HG02852 (cell line): ENCODE data around the gene PPM1K.
A peak's percentile ranks its signal among the peaks of the same experiment; 100 is the strongest.

ENCODE experiments used
- ATAC-seq: cut with Tn5 transposase; IDR thresholded peaks from one replicate; pipeline ENCODE4 v1.9.1; 2021; ENCODE audit warnings: mild to moderate bottlenecking, moderate library complexity; ENCODE audit not compliant: unreplicated experiment

The PPM1K gene

GRCh38 chr4:88277711-88278225 lies 6.6 kb downstream of the PPM1K start:
- no peak for ATAC-seq

GRCh38 chr4:88276952-88277710 lies 7.2 kb downstream of the PPM1K start:
- ATAC-seq: no peak

- no peak for ATAC-seq
These were observed 8.3 kb downstream of the PPM1K start for GRCh38 chr4:88275949-88276515.

- peak; percentile 68 for ATAC-seq
These were observed 8.8 kb downstream of the PPM1K start for GRCh38 chr4:88275516-88275915.

- no peak for ATAC-seq
These were observed 15.4 kb downstream of the PPM1K start for GRCh38 chr4:88268913-88269312.

- ATAC-seq: no peak
These were observed 20.0 kb downstream of the PPM1K start for GRCh38 chr4:88264336-88264735.

GRCh38 chr4:88257726-88258125 lies 26.6 kb downstream of the PPM1K start:
- ATAC-seq: no peak

GRCh38 chr4:88255111-88255510 lies 29.2 kb downstream of the PPM1K start:
- no peak for ATAC-seq

- no peak for ATAC-seq
These were observed 32.4 kb downstream of the PPM1K start for GRCh38 chr4:88251924-88252323.

GRCh38 chr4:88247148-88247547 lies 37.2 kb downstream of the PPM1K start:
- no peak for ATAC-seq

GRCh38 chr4:88246600-88246999 lies 37.8 kb downstream of the PPM1K start:
- no peak for ATAC-seq

GRCh38 chr4:88244816-88245579 lies 39.4 kb downstream of the PPM1K start:
- ATAC-seq: peak; percentile 52

- no peak for ATAC-seq
These were observed 40.3 kb downstream of the PPM1K start for GRCh38 chr4:88244056-88244455.

GRCh38 chr4:88242144-88242543 lies 42.2 kb downstream of the PPM1K start:
- ATAC-seq: no peak

- ATAC-seq: no peak
These were observed 44.1 kb downstream of the PPM1K start for GRCh38 chr4:88240297-88240714.

GRCh38 chr4:88230969-88231771 lies 53.2 kb downstream of the PPM1K start:
- no peak for ATAC-seq

GRCh38 chr4:88230461-88230891 lies 53.9 kb downstream of the PPM1K start:
- ATAC-seq: no peak

- ATAC-seq: no peak
These were observed 56.6 kb downstream of the PPM1K start for GRCh38 chr4:88227734-88228133.

GRCh38 chr4:88226143-88226542 lies 58.2 kb downstream of the PPM1K start:
- ATAC-seq: no peak

- no peak for ATAC-seq
These were observed 58.9 kb downstream of the PPM1K start for GRCh38 chr4:88225232-88226105.
